Measurements from ENCODE around the gene TMEM176B. TPM values are rescaled to one million over a fixed set of nuclear protein-coding genes. Genes with fewer than 3 reads are reported as not detected.
A peak's percentile ranks its signal among the peaks of the same experiment; 100 is the strongest.

The TMEM176B gene
- 0.75 and 1.0 TPM in 2 replicates for total RNA-seq

GRCh38 chr7:150799741-150800580 lies at the start of gene TMEM176B:
TMEM176B (minus strand) TSS chr7:150800364; CDS start chr7:150796569, 3,795 bp downstream.
- no peak for DNase-seq (ENCODE audit: low read depth)

GRCh38 chr7:150849204-150849775 lies 49.1 kb upstream of the TMEM176B start:
- DNase-seq (ENCODE audit: low read depth), result no peak

GRCh38 chr7:150848561-150849115 lies 48.5 kb upstream of the TMEM176B start:
- no peak for DNase-seq (ENCODE audit: low read depth)

- DNase-seq (ENCODE audit: low read depth), result no peak
These were observed 47.9 kb upstream of the TMEM176B start for GRCh38 chr7:150848111-150848510.

- DNase-seq (ENCODE audit: low read depth), result no peak
These were observed 47.4 kb upstream of the TMEM176B start for GRCh38 chr7:150847536-150847935.

GRCh38 chr7:150846291-150847115 lies 46.3 kb upstream of the TMEM176B start:
- DNase-seq (ENCODE audit: low read depth), result no peak

- DNase-seq (ENCODE audit: low read depth), result peak; percentile 16
These were observed 45.3 kb upstream of the TMEM176B start for GRCh38 chr7:150845421-150845861.

GRCh38 chr7:150842716-150843115 lies 42.6 kb upstream of the TMEM176B start:
- no peak for DNase-seq (ENCODE audit: low read depth)

GRCh38 chr7:150842018-150842417 lies 41.9 kb upstream of the TMEM176B start:
- no peak for DNase-seq (ENCODE audit: low read depth)

GRCh38 chr7:150838965-150839650 lies 38.9 kb upstream of the TMEM176B start:
- peak; percentile 64 for DNase-seq (ENCODE audit: low read depth)

GRCh38 chr7:150835702-150836280 lies 35.6 kb upstream of the TMEM176B start:
- no peak for DNase-seq (ENCODE audit: low read depth)

GRCh38 chr7:150835019-150835418 lies 34.9 kb upstream of the TMEM176B start:
- no peak for DNase-seq (ENCODE audit: low read depth)

- DNase-seq (ENCODE audit: low read depth), result no peak
These were observed 31.7 kb upstream of the TMEM176B start for GRCh38 chr7:150831851-150832250.

GRCh38 chr7:150830937-150831336 lies 30.8 kb upstream of the TMEM176B start:
- peak; percentile 59 for DNase-seq (ENCODE audit: low read depth)

GRCh38 chr7:150829426-150829825 lies 29.3 kb upstream of the TMEM176B start:
- no peak for DNase-seq (ENCODE audit: low read depth)

- no peak for DNase-seq (ENCODE audit: low read depth)
These were observed 28.2 kb upstream of the TMEM176B start for GRCh38 chr7:150828384-150828783.

GRCh38 chr7:150826061-150826849 lies 26.1 kb upstream of the TMEM176B start:
- DNase-seq (ENCODE audit: low read depth), result no peak

- DNase-seq (ENCODE audit: low read depth), result no peak
These were observed 24.4 kb upstream of the TMEM176B start for GRCh38 chr7:150824379-150825177.

- no peak for DNase-seq (ENCODE audit: low read depth)
These were observed 23.4 kb upstream of the TMEM176B start for GRCh38 chr7:150823484-150824126.
